Chondrocyte (in vitro differentiated cells): ENCODE measurements around the gene BICDL1. TPM values are rescaled to one million over a fixed set of nuclear protein-coding genes. Genes with fewer than 3 reads are reported as not detected.

Experiments used
- DNase-seq: peaks from one replicate; pipeline ENCODE4 v3.0.0; 2021; ENCODE audit warnings: mixed read lengths, low spot score
- H3K27ac Mint-ChIP-seq: one replicate; pipeline ENCODE4 v1.8.0; 2021; ENCODE audit warnings: mild to moderate bottlenecking, moderate library complexity, mixed read lengths; ENCODE audit not compliant: unreplicated experiment
- H3K27me3 Mint-ChIP-seq: 2 replicates; pipeline ENCODE4 v1.8.0; 2021; ENCODE audit warnings: low read depth, mixed read lengths
- H3K36me3 Mint-ChIP-seq: 2 replicates; pipeline ENCODE4 v1.8.0; 2021; ENCODE audit warnings: low read depth, mixed read lengths
- H3K4me1 Mint-ChIP-seq: 2 replicates; pipeline ENCODE4 v1.8.0; 2021; ENCODE audit warnings: low read depth, mild to moderate bottlenecking, mixed read lengths
- H3K4me3 Mint-ChIP-seq: one replicate; pipeline ENCODE4 v1.8.0; 2021; ENCODE audit warnings: mild to moderate bottlenecking, moderate library complexity, mixed read lengths; ENCODE audit not compliant: unreplicated experiment
- H3K9me3 Mint-ChIP-seq: 2 replicates; pipeline ENCODE4 v1.8.0; 2021; ENCODE audit warnings: low read depth, mixed read lengths
- CTCF ChIP-seq: fragments of 200-600 bp; sonication (generic); IDR thresholded peaks from 2 replicates; pipeline ENCODE4 v1.5.0; 2021; ENCODE audit warnings: antibody characterized with exemption, mild to moderate bottlenecking, moderate library complexity
- long read RNA-seq: library from polyadenylated mRNA; stranded (forward); transcript quantifications from one replicate; pipeline ENCODE4 v2.0.0, GENCODE V29; 2021
- total RNA-seq: library from RNA; stranded (reverse); gene quantifications from 3 replicates; pipeline ENCODE4 v1.2.1, GENCODE V29; 2021

The BICDL1 gene, protein sequence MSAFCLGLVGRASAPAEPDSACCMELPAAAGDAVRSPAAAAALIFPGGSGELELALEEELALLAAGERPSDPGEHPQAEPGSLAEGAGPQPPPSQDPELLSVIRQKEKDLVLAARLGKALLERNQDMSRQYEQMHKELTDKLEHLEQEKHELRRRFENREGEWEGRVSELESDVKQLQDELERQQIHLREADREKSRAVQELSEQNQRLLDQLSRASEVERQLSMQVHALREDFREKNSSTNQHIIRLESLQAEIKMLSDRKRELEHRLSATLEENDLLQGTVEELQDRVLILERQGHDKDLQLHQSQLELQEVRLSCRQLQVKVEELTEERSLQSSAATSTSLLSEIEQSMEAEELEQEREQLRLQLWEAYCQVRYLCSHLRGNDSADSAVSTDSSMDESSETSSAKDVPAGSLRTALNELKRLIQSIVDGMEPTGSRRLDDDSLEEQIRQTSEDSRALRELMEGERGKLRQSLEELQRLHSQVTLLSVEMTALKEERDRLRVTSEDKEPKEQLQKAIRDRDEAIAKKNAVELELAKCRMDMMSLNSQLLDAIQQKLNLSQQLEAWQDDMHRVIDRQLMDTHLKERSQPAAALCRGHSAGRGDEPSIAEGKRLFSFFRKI
- 0.12 to 0.45 TPM (median 0.26 TPM) in 3 replicates for total RNA-seq
- long read RNA-seq, partial matches to known transcripts = 0 of 1 reads
- long read RNA-seq, other reads (novel, unspliced or antisense) = 0 of 1 reads

- Mint-ChIP-seq H3K36me3 (no peaks in the 10 kb centered on the region), H3K9me3 (no peaks in the 10 kb centered on the region), H3K4me1 (peaks cover 6% of the 10 kb centered on the region), H3K4me3 (peak within 1 kb of the TSS; percentile 68), H3K27me3 (peaks cover 61% of the 10 kb centered on the region), H3K27ac (peak within 1 kb of the TSS; percentile 17)
- peak; percentile 60 for TF ChIP-seq CTCF
- no peak for DNase-seq
Measured at GRCh38 chr12:119988472-119989360, at the start of gene BICDL1. TSS of gene BICDL1 (plus strand) at chr12:119989236. CDS start at chr12:119989869, 633 bp downstream.

GRCh38 chr12:119940897-119941296 is 48.1 kb upstream of the BICDL1 start:
- Mint-ChIP-seq H3K36me3 (no peaks in the 10 kb centered on the region), H3K27ac (no peak overlapping the region), H3K27me3 (peaks cover 2% of the 10 kb centered on the region), H3K9me3 (no peaks in the 10 kb centered on the region), H3K4me3 (no peak overlapping the region), H3K4me1 (no peaks in the 10 kb centered on the region)
- no peak for TF ChIP-seq CTCF
- no peak for DNase-seq

DNA sequence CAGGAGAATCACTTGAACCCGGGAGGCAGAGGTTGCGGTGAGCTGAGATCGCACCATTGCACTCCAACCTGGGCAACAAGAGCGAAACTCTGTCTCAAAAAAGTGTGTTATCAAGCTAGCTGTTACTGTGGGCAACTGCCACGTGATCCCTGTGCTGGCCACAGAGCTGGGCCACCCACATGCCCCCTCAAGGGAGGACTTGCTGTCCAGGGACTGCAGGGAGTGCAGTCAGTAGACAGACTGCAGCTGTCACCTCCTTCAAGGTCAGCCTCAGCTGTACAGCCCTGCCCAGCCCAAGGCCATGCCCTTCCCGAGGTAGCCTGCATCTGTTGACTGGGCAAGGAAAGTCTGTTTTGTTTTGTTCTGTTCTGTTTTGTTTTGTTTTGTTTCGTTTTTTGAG is 46.6 kb upstream of the BICDL1 start:
- no peaks in the 10 kb centered on the region for H3K4me1 Mint-ChIP-seq
- H3K9me3 Mint-ChIP-seq = no peaks in the 10 kb centered on the region
- no peak for TF ChIP-seq CTCF
- no peak for DNase-seq
- no peak overlapping the region for H3K4me3 Mint-ChIP-seq
- peaks cover 2% of the 10 kb centered on the region for H3K27me3 Mint-ChIP-seq
- no peaks in the 10 kb centered on the region for H3K36me3 Mint-ChIP-seq
- H3K27ac Mint-ChIP-seq = no peak overlapping the region

DNA sequence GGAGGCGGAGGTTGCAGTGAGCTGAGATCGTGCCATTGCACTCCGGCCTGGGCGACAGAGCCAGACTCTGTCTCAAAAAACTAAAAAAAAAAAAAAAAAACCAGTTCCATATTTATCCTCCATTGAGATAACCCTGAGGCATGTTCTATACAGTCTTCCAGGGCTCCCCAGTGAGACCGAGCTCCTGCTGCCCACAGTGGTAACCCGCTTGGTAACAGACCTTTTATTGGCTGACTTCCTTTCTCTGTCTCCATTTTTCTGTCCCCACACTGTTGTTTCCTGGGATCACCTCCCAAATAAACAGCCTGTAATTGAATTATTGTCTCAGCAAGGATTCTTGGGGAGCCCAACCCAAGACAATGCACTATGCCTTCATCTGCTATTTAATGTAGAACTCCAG is 42.8 kb upstream of the BICDL1 start:
- Mint-ChIP-seq H3K4me3 (no peak overlapping the region), H3K4me1 (no peaks in the 10 kb centered on the region), H3K27ac (no peak overlapping the region), H3K27me3 (peaks cover 2% of the 10 kb centered on the region), H3K36me3 (no peaks in the 10 kb centered on the region), H3K9me3 (no peaks in the 10 kb centered on the region)
- no peak for DNase-seq
- no peak for TF ChIP-seq CTCF

GRCh38 chr12:119949145-119949544 is 39.9 kb upstream of the BICDL1 start:
- Mint-ChIP-seq H3K36me3 (no peaks in the 10 kb centered on the region), H3K4me3 (no peak overlapping the region), H3K27me3 (no peaks in the 10 kb centered on the region), H3K27ac (no peak overlapping the region), H3K4me1 (no peaks in the 10 kb centered on the region), H3K9me3 (no peaks in the 10 kb centered on the region)
- TF ChIP-seq CTCF = no peak
- no peak for DNase-seq
